Endothelial cell of umbilical vein (primary cell): ENCODE results near the gene SMCO4. TPM values are rescaled to one million over a fixed set of nuclear protein-coding genes. Genes with fewer than 3 reads are reported as not detected.

Experiments used
- BruUV-seq: library from RNA; stranded (reverse); fragments of 400-500 nt; replicated peaks from 2 replicates; lab custom pipeline; 2021; lab: Mats Ljungman, UMichigan
- CTCF ChIA-PET: fragments of 300-600, 350-600 bp; sonication (Branson Sonifier 250); formaldehyde crosslinking; loops from one replicate; lab custom pipeline; 2021; ENCODE audit warnings: antibody characterized with exemption, inconsistent platforms; lab: Charles Lee
- POLR2A ChIA-PET: fragments of 300-600, 350-600 bp; sonication (Branson Sonifier 250); formaldehyde crosslinking; loops from one replicate; lab custom pipeline; 2021; ENCODE audit warnings: antibody characterized with exemption, inconsistent platforms; lab: Charles Lee
- DNase-seq: peaks from one replicate; pipeline ENCODE4 v3.0.0-alpha.2; 2011; ENCODE audit warnings: low read depth, low spot score
- FAIRE-seq: peaks from 2 replicates; lab custom pipeline; 2011; peaks lifted over from hg19 to GRCh38; lab: Jason Lieb, UNC
- H2AFZ ChIP-seq: 2 replicates; pipeline ENCODE4 v1.6.0; 2012; ENCODE audit warnings: low read depth, low read length, control low read depth, inconsistent platforms
- H3K27ac ChIP-seq: 2 replicates; pipeline ENCODE4 v1.5.1; 2011; ENCODE audit warnings: low read depth, mild to moderate bottlenecking, control low read depth, low read length, moderate library complexity; ENCODE audit not compliant: insufficient read depth
- H3K27me3 ChIP-seq, 2 experiments: 2 replicates each; pipeline versions ENCODE4 v1.6.0 to v1.6.1; 2011; ENCODE audit warnings: low read length in 2 of 2, mixed read lengths in 1 of 2; ENCODE audit not compliant: control insufficient read depth in 2 of 2, insufficient read depth in 2 of 2
- H3K36me3 ChIP-seq, 2 experiments: 2 replicates in 1 of 2; 3 replicates in 1 of 2; pipeline ENCODE4 v1.5.1; 2011; ENCODE audit warnings: low read length in 2 of 2, mild to moderate bottlenecking in 1 of 2, moderate library complexity in 1 of 2; ENCODE audit not compliant: control insufficient read depth in 2 of 2, insufficient read depth in 2 of 2; ENCODE audit errors: extremely low read depth in 1 of 2
- H3K4me1 ChIP-seq: 3 replicates; pipeline ENCODE4 v1.5.1; 2011; ENCODE audit warnings: mild to moderate bottlenecking, low read length; ENCODE audit not compliant: control insufficient read depth, insufficient read depth; ENCODE audit errors: extremely low read depth
- H3K4me2 ChIP-seq: 2 replicates; pipeline ENCODE4 v1.6.1; 2011; ENCODE audit warnings: low read length, control low read depth, mixed read lengths; ENCODE audit not compliant: insufficient read depth
- H3K4me3 ChIP-seq, 3 experiments: fragments of 200-600 bp in 1 of 3; sonication (generic), shearing (Covaris generic) in 1 of 3; replicated peaks in 1 of 3; 2 replicates each; pipeline ENCODE4 v1.5.1; 2011 to 2016; ENCODE audit warnings: control low read depth in 3 of 3, low read length in 3 of 3, mild to moderate bottlenecking in 2 of 3, inconsistent platforms in 1 of 3, low read depth in 1 of 3, moderate library complexity in 1 of 3; ENCODE audit not compliant: insufficient read depth in 1 of 3
- H3K79me2 ChIP-seq: 2 replicates; pipeline ENCODE4 v1.6.0; 2012; ENCODE audit warnings: low read length, inconsistent platforms; ENCODE audit not compliant: control insufficient read depth, insufficient read depth
- H3K9ac ChIP-seq: replicated peaks from 2 replicates; pipeline ENCODE3; 2011; ENCODE audit warnings: low read length, control low read depth; ENCODE audit not compliant: insufficient read depth; ENCODE audit errors: extremely low read depth
- H3K9me1 ChIP-seq: replicated peaks from 3 replicates; pipeline ENCODE4 v1.6.0; 2011; ENCODE audit warnings: mild to moderate bottlenecking, low read length; ENCODE audit not compliant: control insufficient read depth, insufficient read depth; ENCODE audit errors: extremely low read depth
- H3K9me3 ChIP-seq: replicated peaks from 2 replicates; pipeline ENCODE4 v1.5.1; 2012; ENCODE audit warnings: low read length, inconsistent platforms; ENCODE audit not compliant: control insufficient read depth, insufficient read depth
- H4K20me1 ChIP-seq: replicated peaks from 2 replicates; pipeline ENCODE3; 2011; ENCODE audit warnings: mild to moderate bottlenecking, low read length; ENCODE audit not compliant: control insufficient read depth, insufficient read depth; ENCODE audit errors: extremely low read depth
- EZH2 ChIP-seq: IDR thresholded peaks from 2 replicates; pipeline ENCODE4 v1.6.1; 2012; ENCODE audit warnings: borderline replicate concordance, low read depth, mild to moderate bottlenecking, moderate library complexity, low read length, inconsistent platforms; ENCODE audit not compliant: severe bottlenecking
- FOS ChIP-seq: IDR thresholded peaks from 2 replicates; pipeline ENCODE4 v1.6.1; 2011; ENCODE audit warnings: mild to moderate bottlenecking, low read length, moderate library complexity, borderline replicate concordance; ENCODE audit not compliant: insufficient read depth
- GATA2 ChIP-seq: IDR thresholded peaks from 2 replicates; pipeline ENCODE4 v1.7.0; 2011; ENCODE audit warnings: low read depth, mild to moderate bottlenecking, moderate library complexity, mixed read lengths, low read length; ENCODE audit not compliant: insufficient read length, insufficient read depth
- JUN ChIP-seq: IDR thresholded peaks from 2 replicates; pipeline ENCODE4 v1.6.1; 2011; ENCODE audit warnings: borderline replicate concordance, low read depth; ENCODE audit not compliant: insufficient read length, insufficient read depth
- MYC ChIP-seq: IDR thresholded peaks from one replicate; pipeline ENCODE4 v1.6.1; 2011; ENCODE audit warnings: mild to moderate bottlenecking, low read depth, low read length
- POLR2A ChIP-seq: IDR thresholded peaks from 2 replicates; pipeline ENCODE4 v1.6.1; 2012; ENCODE audit warnings: low read depth, mild to moderate bottlenecking, control low read depth, low read length
- POLR2AphosphoS5 ChIP-seq: IDR thresholded peaks from 2 replicates; pipeline ENCODE4 v1.6.1; 2012; ENCODE audit warnings: low read depth, mild to moderate bottlenecking, control low read depth, low read length, moderate library complexity; ENCODE audit not compliant: insufficient read depth
- dilution Hi-C: fragments of 300-500 bp; cut with MboI; formaldehyde crosslinking; loops from one replicate; pipeline ENCODE4 v1.15.0; 2019; ENCODE audit warnings: low sequenced_read_pairs; ENCODE audit not compliant: extremely low pct_ligation_motif_present
- intact Hi-C: fragments of 100-400 bp; cut with micrococcal nuclease; formaldehyde crosslinking; loops from one replicate; pipeline ENCODE4 v1.10.0; 2022
- polyA plus RNA-seq, 4 experiments: library from polyadenylated mRNA; depleted of rRNA in 3 of 4; stranded (reverse) in 3 of 4; unstranded in 1 of 4; fragments of >200 nt; gene quantifications; 2 replicates each; pipeline versions ENCODE4 v1.2.1 to v1.2.3, GENCODE V29; 2011 to 2012; ENCODE audit warnings: missing spikeins in 1 of 4
- total RNA-seq: library from RNA; stranded (reverse); gene quantifications from 2 replicates; pipeline ENCODE4 v1.2.3, GENCODE V29; 2021
- TF ChIP-seq, protein P1 (sequence below): IDR thresholded peaks from 2 replicates; pipeline ENCODE4 v1.6.1; 2011; ENCODE audit not compliant: insufficient read depth, insufficient read length
- TF ChIP-seq, protein P2 (sequence below), 2 donors: IDR thresholded peaks; 1 replicate in 1 of 2; 2 replicates in 1 of 2; pipeline ENCODE4 v1.5.1; 2011; ENCODE audit warnings: low read length in 2 of 2, mild to moderate bottlenecking in 2 of 2, moderate library complexity in 2 of 2, control low read depth in 1 of 2, inconsistent platforms in 1 of 2, low read depth in 1 of 2; ENCODE audit not compliant: insufficient read depth in 1 of 2; ENCODE audit errors: extremely low read depth in 1 of 2

Gene SMCO4
- total and polyA plus RNA-seq, 2 donors (not counting 3 experiments of a cell fraction or from before 2014, with no cell fraction given): 14.0 to 21.3 TPM

DNA sequence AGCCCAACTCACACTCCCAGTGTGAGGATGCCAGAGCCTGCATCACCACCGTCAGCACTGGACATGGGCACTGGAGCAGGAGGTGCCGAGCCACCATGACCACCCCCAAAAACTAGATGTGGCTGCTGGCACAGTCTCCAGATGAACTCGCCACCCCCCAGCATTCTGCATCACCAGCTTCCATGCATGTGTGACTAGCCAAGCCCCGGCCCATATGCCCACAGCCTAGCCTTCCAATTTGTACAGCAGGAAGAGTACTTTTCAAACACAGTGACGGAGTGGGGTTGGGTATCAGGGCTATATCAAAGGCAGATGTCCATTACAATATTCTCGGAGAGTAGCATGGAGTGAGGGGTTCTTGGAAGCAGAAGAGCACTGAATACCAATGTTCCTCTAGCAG is 62.9 kb downstream of the SMCO4 start:
- dilution Hi-C loops: no loop called here
- no peak overlapping the region for H3K4me3 ChIP-seq
- no peak overlapping the region for H3K27ac ChIP-seq
- H3K9me3 ChIP-seq: no peaks in the 10 kb centered on the region
- no peaks in the 10 kb centered on the region for H4K20me1 ChIP-seq
- intact Hi-C loops: no loop called here
- ChIA-PET CTCF (no interaction called here), POLR2A (no interaction called here)
- FAIRE-seq: no peak
- no peaks in the 10 kb centered on the region for H3K79me2 ChIP-seq
- no peaks in the 10 kb centered on the region for H3K4me1 ChIP-seq
- no peak overlapping the region for H3K9ac ChIP-seq
- H3K4me2 ChIP-seq: no peak overlapping the region
- no peaks in the 10 kb centered on the region for H3K27me3 ChIP-seq
- no peak overlapping the region for H2AFZ ChIP-seq
- TF ChIP-seq POLR2A: no peak
- no peak for TF ChIP-seq MYC
- TF ChIP-seq, protein P1, sequence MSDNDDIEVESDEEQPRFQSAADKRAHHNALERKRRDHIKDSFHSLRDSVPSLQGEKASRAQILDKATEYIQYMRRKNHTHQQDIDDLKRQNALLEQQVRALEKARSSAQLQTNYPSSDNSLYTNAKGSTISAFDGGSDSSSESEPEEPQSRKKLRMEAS: no peak
- TF ChIP-seq JUN: no peak
- TF ChIP-seq EZH2: no peak
- TF ChIP-seq FOS: no peak
- no peak for TF ChIP-seq POLR2AphosphoS5
- no peak for TF ChIP-seq GATA2
- TF ChIP-seq, protein P2, sequence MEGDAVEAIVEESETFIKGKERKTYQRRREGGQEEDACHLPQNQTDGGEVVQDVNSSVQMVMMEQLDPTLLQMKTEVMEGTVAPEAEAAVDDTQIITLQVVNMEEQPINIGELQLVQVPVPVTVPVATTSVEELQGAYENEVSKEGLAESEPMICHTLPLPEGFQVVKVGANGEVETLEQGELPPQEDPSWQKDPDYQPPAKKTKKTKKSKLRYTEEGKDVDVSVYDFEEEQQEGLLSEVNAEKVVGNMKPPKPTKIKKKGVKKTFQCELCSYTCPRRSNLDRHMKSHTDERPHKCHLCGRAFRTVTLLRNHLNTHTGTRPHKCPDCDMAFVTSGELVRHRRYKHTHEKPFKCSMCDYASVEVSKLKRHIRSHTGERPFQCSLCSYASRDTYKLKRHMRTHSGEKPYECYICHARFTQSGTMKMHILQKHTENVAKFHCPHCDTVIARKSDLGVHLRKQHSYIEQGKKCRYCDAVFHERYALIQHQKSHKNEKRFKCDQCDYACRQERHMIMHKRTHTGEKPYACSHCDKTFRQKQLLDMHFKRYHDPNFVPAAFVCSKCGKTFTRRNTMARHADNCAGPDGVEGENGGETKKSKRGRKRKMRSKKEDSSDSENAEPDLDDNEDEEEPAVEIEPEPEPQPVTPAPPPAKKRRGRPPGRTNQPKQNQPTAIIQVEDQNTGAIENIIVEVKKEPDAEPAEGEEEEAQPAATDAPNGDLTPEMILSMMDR (IDR thresholded peaks at IDR 0.05; ENCODE audit: extremely low read depth in 1 of 2, insufficient read depth in 1 of 2, low read depth in 1 of 2, low read length in 2 of 2): no peak
- no peaks in the 10 kb centered on the region for H3K36me3 ChIP-seq
- no TSS peak for BruUV-seq
- no peak for DNase-seq
- no peaks in the 10 kb centered on the region for H3K9me1 ChIP-seq
